HG03175 (cell line): ENCODE measurements around the gene SPRYD3.
"Not testable (repeated sequence)": the region's sequence is repeated elsewhere in the genome, so short reads cannot be mapped to it uniquely, and the experiment has no call there.

Experiments used
- ATAC-seq: cut with Tn5 transposase; IDR thresholded peaks from one replicate; pipeline ENCODE4 v1.9.1; 2021; ENCODE audit warnings: mild to moderate bottlenecking, moderate library complexity; ENCODE audit not compliant: unreplicated experiment

SPRYD3 gene

GRCh38 chr12:53051881-53052412 is 27.2 kb downstream of the SPRYD3 start:
- no peak for ATAC-seq

- ATAC-seq: no peak
Measured at GRCh38 chr12:53051058-53051880, 27.9 kb downstream of the SPRYD3 start.

GRCh38 chr12:53050426-53051057 is 28.6 kb downstream of the SPRYD3 start:
- ATAC-seq: no peak

GRCh38 chr12:53049571-53050318 is 29.4 kb downstream of the SPRYD3 start, which contains the start of gene TNS2:
TSS of gene TNS2 (plus strand) at chr12:53050065. CDS start at chr12:53050186, 121 bp downstream.
- ATAC-seq: no peak

GRCh38 chr12:53048780-53049401 is 30.3 kb downstream of the SPRYD3 start:
- ATAC-seq: no peak

GRCh38 chr12:53048033-53048779 is 31.0 kb downstream of the SPRYD3 start:
- no peak for ATAC-seq

GRCh38 chr12:53047221-53048032 is 31.8 kb downstream of the SPRYD3 start:
- peak; percentile 65 for ATAC-seq

GRCh38 chr12:53046655-53047220 is 32.5 kb downstream of the SPRYD3 start:
- ATAC-seq: peak; percentile 36

GRCh38 chr12:53045696-53046045 is 33.5 kb downstream of the SPRYD3 start:
- ATAC-seq: no peak

GRCh38 chr12:53044896-53045695 is 34.1 kb downstream of the SPRYD3 start:
- no peak for ATAC-seq

- no peak for ATAC-seq
Measured at GRCh38 chr12:53044052-53044581, 35.1 kb downstream of the SPRYD3 start.

GRCh38 chr12:53042607-53043454 is 36.4 kb downstream of the SPRYD3 start:
- ATAC-seq: no peak

GRCh38 chr12:53039851-53040250 is 39.3 kb downstream of the SPRYD3 start:
- ATAC-seq: no peak

- no peak for ATAC-seq
Measured at GRCh38 chr12:53036802-53037201, 42.4 kb downstream of the SPRYD3 start.

- ATAC-seq: no peak
Measured at GRCh38 chr12:53034459-53034858, 44.7 kb downstream of the SPRYD3 start.

- not testable (repeated sequence) for ATAC-seq
Measured at GRCh38 chr12:53033832-53034231, 45.4 kb downstream of the SPRYD3 start.

- ATAC-seq: no peak
Measured at GRCh38 chr12:53031616-53032015, 47.6 kb downstream of the SPRYD3 start.
